ENCODE measurements around the gene PAPSS2.

- TF ChIP-seq POLR2A (IDR thresholded peaks at IDR 0.05) (no peak), CTCF (IDR thresholded peaks at IDR 0.05) (no peak)
Observed at GRCh38 chr10:87642988-87643387, 16.7 kb upstream of the PAPSS2 start.
